ENCODE data around the gene EYA4.

- no peak for TF ChIP-seq CTCF (IDR thresholded peaks at IDR 0.05)
- TF ChIP-seq POLR2A (IDR thresholded peaks at IDR 0.05): no peak
Measured at GRCh38 chr6:133309579-133309978, 68.4 kb downstream of the EYA4 start.
